HepG2 (cell line): Measurements from ENCODE around the gene GRB10. TPM values are rescaled to one million over a fixed set of nuclear protein-coding genes. Genes with fewer than 3 reads are reported as not detected.
A peak's percentile ranks its signal among the peaks of the same experiment; 100 is the strongest.

Experiments used
- CBX2 ChIP-seq, 2 experiments: fragments of 200-600 bp in 1 of 2; sonication (generic); formaldehyde crosslinking in 1 of 2; IDR thresholded peaks; 2 replicates each; pipeline versions ENCODE4 v1.7.0 to v1.8.1; 2018 to 2022; ENCODE audit warnings: low read depth in 2 of 2, low read length in 1 of 2, mild to moderate bottlenecking in 1 of 2, missing genetic modification reagents in 1 of 2
- HNRNPUL1 ChIP-seq: fragments of 200-400 bp; formaldehyde crosslinking; IDR thresholded peaks from 2 replicates; pipeline ENCODE4 v1.6.1; 2017; ENCODE audit warnings: low read depth, mild to moderate bottlenecking, low read length, moderate library complexity
- KDM5B ChIP-seq: sonication (generic); formaldehyde crosslinking; IDR thresholded peaks from 2 replicates; pipeline ENCODE4 v1.4.0; 2020; ENCODE audit warnings: missing genetic modification reagents, mild to moderate bottlenecking, borderline replicate concordance
- NFIC ChIP-seq: IDR thresholded peaks from 2 replicates; pipeline ENCODE4 v1.6.1; 2012; ENCODE audit warnings: mild to moderate bottlenecking, low read length, inconsistent platforms
- POGZ ChIP-seq: sonication (generic); formaldehyde crosslinking; IDR thresholded peaks from 2 replicates; pipeline ENCODE4 v1.4.0; 2020; ENCODE audit warnings: mild to moderate bottlenecking, missing genetic modification reagents
- SATB2 ChIP-seq: sonication (generic); formaldehyde crosslinking; IDR thresholded peaks from 2 replicates; pipeline ENCODE4 v1.5.0; 2020; ENCODE audit warnings: missing genetic modification reagents
- SMAD3 ChIP-seq: sonication (generic); formaldehyde crosslinking; IDR thresholded peaks from 2 replicates; pipeline ENCODE4 v1.4.0; 2020; ENCODE audit warnings: missing genetic modification reagents
- SNAI1 ChIP-seq: sonication (generic); formaldehyde crosslinking; IDR thresholded peaks from 2 replicates; pipeline ENCODE4 v1.5.0; 2020; ENCODE audit warnings: mild to moderate bottlenecking, missing genetic modification reagents, borderline replicate concordance
- SOX5 ChIP-seq: IDR thresholded peaks from 2 replicates; pipeline ENCODE4 v1.6.1; 2016; ENCODE audit warnings: borderline replicate concordance
- TBP ChIP-seq: sonication (generic); formaldehyde crosslinking; IDR thresholded peaks from 2 replicates; pipeline ENCODE4 v1.5.0; 2020; ENCODE audit warnings: missing genetic modification reagents
- ZBTB38 ChIP-seq: sonication (generic); formaldehyde crosslinking; IDR thresholded peaks from 2 replicates; pipeline ENCODE4 v1.5.1; 2020; ENCODE audit warnings: mild to moderate bottlenecking, missing genetic modification reagents
- ZNF10 ChIP-seq: sonication (generic); formaldehyde crosslinking; IDR thresholded peaks from 2 replicates; pipeline ENCODE4 v1.4.0; 2020; ENCODE audit warnings: mild to moderate bottlenecking, low read depth, missing genetic modification reagents, borderline replicate concordance
- ZNF292 ChIP-seq: sonication (generic); formaldehyde crosslinking; IDR thresholded peaks from 2 replicates; pipeline ENCODE4 v1.8.1; 2022; ENCODE audit warnings: mild to moderate bottlenecking, low read depth, missing genetic modification reagents, borderline replicate concordance
- ZNF317 ChIP-seq: sonication (generic); formaldehyde crosslinking; IDR thresholded peaks from 2 replicates; pipeline ENCODE4 v1.5.0; 2020; ENCODE audit warnings: mild to moderate bottlenecking, missing genetic modification reagents
- ZNF451 ChIP-seq: sonication (generic); formaldehyde crosslinking; IDR thresholded peaks from 2 replicates; pipeline ENCODE4 v1.5.0; 2020; ENCODE audit warnings: mild to moderate bottlenecking, missing genetic modification reagents
- ZNF552 ChIP-seq: sonication (generic); formaldehyde crosslinking; IDR thresholded peaks from 2 replicates; pipeline ENCODE4 v1.9.0; 2022; ENCODE audit warnings: missing genetic modification reagents, mild to moderate bottlenecking, borderline replicate concordance
- ZNF678 ChIP-seq: sonication (generic); formaldehyde crosslinking; IDR thresholded peaks from 2 replicates; pipeline ENCODE4 v1.4.0; 2020; ENCODE audit warnings: mild to moderate bottlenecking, missing genetic modification reagents
- ZNF792 ChIP-seq: IDR thresholded peaks from 2 replicates; pipeline ENCODE4 v1.6.1; 2016
- polyA plus RNA-seq, 8 experiments: library from polyadenylated mRNA; depleted of rRNA in 3 of 8; stranded (reverse) in 7 of 8; unstranded in 1 of 8; fragments of >200 nt; fragmentation: Illumina TruSeq in 4 of 8; extraction: Trizol in 4 of 8; gene quantifications; 2 replicates each; pipeline versions ENCODE4 v1.2.1 to v1.2.3, GENCODE V29; 2011 to 2016; ENCODE audit warnings: low read depth in 4 of 8, missing spikeins in 1 of 8, mixed read lengths in 1 of 8; ENCODE audit not compliant: insufficient read depth in 1 of 8
- total RNA-seq, 5 experiments: library from RNA; depleted of rRNA; stranded (reverse); fragments of >200 nt; fragmentation: Illumina TruSeq; extraction: Trizol; gene quantifications; 2 replicates each; pipeline ENCODE4 v1.2.3, GENCODE V29; 2016; ENCODE audit warnings: low read depth in 1 of 5
- TF ChIP-seq, protein P1 (sequence below): sonication (generic); formaldehyde crosslinking; IDR thresholded peaks from 2 replicates; pipeline ENCODE4 v1.4.0; 2020; ENCODE audit warnings: missing genetic modification reagents, mild to moderate bottlenecking, borderline replicate concordance
- TF ChIP-seq, protein P2 (sequence below): sonication (generic); formaldehyde crosslinking; IDR thresholded peaks from 2 replicates; pipeline ENCODE4 v1.8.0; 2022; ENCODE audit warnings: mild to moderate bottlenecking, missing genetic modification reagents
- TF ChIP-seq, protein P3 (sequence below): sonication (generic); formaldehyde crosslinking; IDR thresholded peaks from 2 replicates; pipeline ENCODE4 v1.4.0; 2020; ENCODE audit warnings: mild to moderate bottlenecking, missing genetic modification reagents, borderline replicate concordance
- TF ChIP-seq, protein P4 (sequence below): sonication (generic); formaldehyde crosslinking; IDR thresholded peaks from 2 replicates; pipeline ENCODE4 v1.9.0; 2021; ENCODE audit warnings: missing genetic modification reagents, borderline replicate concordance

The GRB10 gene
- total and polyA plus RNA-seq, 2 of the 13 experiments (the other 11 are each of a cell fraction or from before 2014, with no cell fraction given): 4.0 to 6.8 TPM

DNA sequence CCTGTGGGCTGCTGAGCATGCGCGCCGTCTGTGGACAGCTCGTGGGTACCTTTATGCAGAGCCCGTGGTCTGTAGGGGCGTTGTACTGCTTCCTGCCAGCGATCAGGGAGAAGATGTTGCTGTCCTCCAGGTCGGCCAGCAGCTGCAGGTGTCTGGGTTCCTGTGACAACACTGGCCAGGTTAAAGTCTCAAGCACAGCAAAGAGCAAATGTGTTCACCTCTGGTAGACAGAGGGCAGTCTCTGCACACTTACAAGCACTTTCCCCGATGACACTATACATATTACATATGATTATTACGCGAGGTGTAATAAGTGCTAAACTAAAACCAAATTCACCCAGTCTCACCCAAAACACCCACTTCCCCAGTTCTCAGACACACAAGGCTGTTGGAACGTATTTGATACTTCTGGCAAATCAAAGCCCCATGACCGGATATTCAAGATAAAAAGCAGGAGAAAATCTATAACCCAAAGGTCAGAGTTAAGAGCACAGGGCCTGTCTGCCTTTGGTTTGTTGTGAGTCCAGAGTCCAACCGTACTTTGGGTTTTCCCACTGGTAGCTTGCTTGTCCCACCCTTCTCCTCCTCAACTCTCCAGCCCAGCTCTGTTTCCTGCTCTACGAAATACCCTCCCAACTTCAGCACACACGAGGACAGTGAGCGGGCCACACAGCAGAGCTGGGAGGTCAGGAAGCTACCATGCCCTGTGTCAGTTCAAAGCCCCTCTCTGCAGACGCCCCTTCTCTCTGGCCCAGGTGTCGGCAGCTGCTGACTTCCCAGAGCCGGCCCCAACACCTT, 167.8 kb downstream of the GRB10 start (continued):
- TF ChIP-seq, protein P1, sequence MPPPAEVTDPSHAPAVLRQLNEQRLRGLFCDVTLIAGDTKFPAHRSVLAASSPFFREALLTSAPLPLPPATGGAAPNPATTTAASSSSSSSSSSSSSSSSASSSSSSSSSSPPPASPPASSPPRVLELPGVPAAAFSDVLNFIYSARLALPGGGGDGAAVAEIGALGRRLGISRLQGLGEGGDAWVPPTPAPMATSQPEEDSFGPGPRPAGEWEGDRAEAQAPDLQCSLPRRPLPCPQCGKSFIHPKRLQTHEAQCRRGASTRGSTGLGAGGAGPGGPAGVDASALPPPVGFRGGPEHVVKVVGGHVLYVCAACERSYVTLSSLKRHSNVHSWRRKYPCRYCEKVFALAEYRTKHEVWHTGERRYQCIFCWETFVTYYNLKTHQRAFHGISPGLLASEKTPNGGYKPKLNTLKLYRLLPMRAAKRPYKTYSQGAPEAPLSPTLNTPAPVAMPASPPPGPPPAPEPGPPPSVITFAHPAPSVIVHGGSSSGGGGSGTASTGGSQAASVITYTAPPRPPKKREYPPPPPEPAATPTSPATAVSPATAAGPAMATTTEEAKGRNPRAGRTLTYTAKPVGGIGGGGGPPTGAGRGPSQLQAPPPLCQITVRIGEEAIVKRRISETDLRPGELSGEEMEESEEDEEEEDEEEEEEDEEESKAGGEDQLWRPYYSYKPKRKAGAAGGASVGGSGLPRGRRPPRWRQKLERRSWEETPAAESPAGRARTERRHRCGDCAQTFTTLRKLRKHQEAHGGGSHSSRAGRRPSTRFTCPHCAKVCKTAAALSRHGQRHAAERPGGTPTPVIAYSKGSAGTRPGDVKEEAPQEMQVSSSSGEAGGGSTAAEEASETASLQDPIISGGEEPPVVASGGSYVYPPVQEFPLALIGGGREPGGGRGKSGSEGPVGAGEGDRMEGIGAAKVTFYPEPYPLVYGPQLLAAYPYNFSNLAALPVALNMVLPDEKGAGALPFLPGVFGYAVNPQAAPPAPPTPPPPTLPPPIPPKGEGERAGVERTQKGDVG (CRISPR knock-in tag): 0 out of 2 replicates have a peak, but pooled peaks have one; percentile 17
- TF ChIP-seq KDM5B (CRISPR knock-in tag): no peak
- TF ChIP-seq ZNF552: no peak
- 0 out of 2 replicates have a peak, but pooled peaks have one; percentile 23 for TF ChIP-seq ZNF792 (CRISPR knock-in tag)
- no peak for TF ChIP-seq SMAD3 (CRISPR knock-in tag)
- no peak for TF ChIP-seq NFIC
- no peak for TF ChIP-seq TBP (CRISPR knock-in tag)
- no peak for TF ChIP-seq ZNF678 (CRISPR knock-in tag)
- TF ChIP-seq ZNF292: peak; percentile 83; the same call in 1 of the 2 replicates
- peak; percentile 53; the same call in 1 of the 2 replicates for TF ChIP-seq POGZ (CRISPR knock-in tag)
- TF ChIP-seq, protein P2, sequence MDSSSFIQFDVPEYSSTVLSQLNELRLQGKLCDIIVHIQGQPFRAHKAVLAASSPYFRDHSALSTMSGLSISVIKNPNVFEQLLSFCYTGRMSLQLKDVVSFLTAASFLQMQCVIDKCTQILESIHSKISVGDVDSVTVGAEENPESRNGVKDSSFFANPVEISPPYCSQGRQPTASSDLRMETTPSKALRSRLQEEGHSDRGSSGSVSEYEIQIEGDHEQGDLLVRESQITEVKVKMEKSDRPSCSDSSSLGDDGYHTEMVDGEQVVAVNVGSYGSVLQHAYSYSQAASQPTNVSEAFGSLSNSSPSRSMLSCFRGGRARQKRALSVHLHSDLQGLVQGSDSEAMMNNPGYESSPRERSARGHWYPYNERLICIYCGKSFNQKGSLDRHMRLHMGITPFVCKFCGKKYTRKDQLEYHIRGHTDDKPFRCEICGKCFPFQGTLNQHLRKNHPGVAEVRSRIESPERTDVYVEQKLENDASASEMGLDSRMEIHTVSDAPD (CRISPR knock-in tag): no peak
- TF ChIP-seq, protein P3, sequence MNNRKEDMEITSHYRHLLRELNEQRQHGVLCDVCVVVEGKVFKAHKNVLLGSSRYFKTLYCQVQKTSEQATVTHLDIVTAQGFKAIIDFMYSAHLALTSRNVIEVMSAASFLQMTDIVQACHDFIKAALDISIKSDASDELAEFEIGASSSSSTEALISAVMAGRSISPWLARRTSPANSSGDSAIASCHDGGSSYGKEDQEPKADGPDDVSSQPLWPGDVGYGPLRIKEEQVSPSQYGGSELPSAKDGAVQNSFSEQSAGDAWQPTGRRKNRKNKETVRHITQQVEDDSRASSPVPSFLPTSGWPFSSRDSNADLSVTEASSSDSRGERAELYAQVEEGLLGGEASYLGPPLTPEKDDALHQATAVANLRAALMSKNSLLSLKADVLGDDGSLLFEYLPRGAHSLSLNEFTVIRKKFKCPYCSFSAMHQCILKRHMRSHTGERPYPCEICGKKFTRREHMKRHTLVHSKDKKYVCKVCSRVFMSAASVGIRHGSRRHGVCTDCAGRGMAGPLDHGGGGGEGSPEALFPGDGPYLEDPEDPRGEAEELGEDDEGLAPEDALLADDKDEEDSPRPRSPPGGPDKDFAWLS: no peak
- TF ChIP-seq, protein P4, sequence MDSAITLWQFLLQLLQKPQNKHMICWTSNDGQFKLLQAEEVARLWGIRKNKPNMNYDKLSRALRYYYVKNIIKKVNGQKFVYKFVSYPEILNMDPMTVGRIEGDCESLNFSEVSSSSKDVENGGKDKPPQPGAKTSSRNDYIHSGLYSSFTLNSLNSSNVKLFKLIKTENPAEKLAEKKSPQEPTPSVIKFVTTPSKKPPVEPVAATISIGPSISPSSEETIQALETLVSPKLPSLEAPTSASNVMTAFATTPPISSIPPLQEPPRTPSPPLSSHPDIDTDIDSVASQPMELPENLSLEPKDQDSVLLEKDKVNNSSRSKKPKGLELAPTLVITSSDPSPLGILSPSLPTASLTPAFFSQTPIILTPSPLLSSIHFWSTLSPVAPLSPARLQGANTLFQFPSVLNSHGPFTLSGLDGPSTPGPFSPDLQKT: no peak
- no peak for TF ChIP-seq SNAI1 (CRISPR knock-in tag)
- no peak for TF ChIP-seq ZNF10 (CRISPR knock-in tag)
- no peak for TF ChIP-seq ZNF451
- TF ChIP-seq SOX5 (CRISPR knock-in tag): no peak
- no peak for TF ChIP-seq HNRNPUL1
- TF ChIP-seq ZBTB38: peak; percentile 31; the same call in 1 of the 2 replicates
- TF ChIP-seq ZNF317: no peak
- no peak for TF ChIP-seq SATB2 (CRISPR knock-in tag)
- TF ChIP-seq CBX2 (IDR thresholded peaks at IDR 0.05; ENCODE audit: low read depth, low read length): no peak
- no peak for TF ChIP-seq CBX2 (CRISPR knock-in tag; IDR thresholded peaks at IDR 0.05; ENCODE audit: low read depth)
